Glutamatergic neuron (in vitro differentiated cells): ENCODE results near the gene SELENON. TPM values are rescaled to one million over a fixed set of nuclear protein-coding genes. Genes with fewer than 3 reads are reported as not detected.

ENCODE experiments used
- DNase-seq: peaks from one replicate; pipeline ENCODE4 v3.0.0; 2022
- H3K27ac Mint-ChIP-seq: one replicate; pipeline ENCODE4 v1.8.0; 2020; ENCODE audit warnings: mild to moderate bottlenecking, mixed read lengths, inconsistent platforms; ENCODE audit not compliant: unreplicated experiment
- H3K27me3 Mint-ChIP-seq: one replicate; pipeline ENCODE4 v1.8.0; 2020; ENCODE audit warnings: mild to moderate bottlenecking, moderate library complexity, mixed read lengths, inconsistent platforms; ENCODE audit not compliant: unreplicated experiment
- H3K36me3 Mint-ChIP-seq: one replicate; pipeline ENCODE4 v1.8.0; 2020; ENCODE audit warnings: mild to moderate bottlenecking, mixed read lengths, inconsistent platforms; ENCODE audit not compliant: unreplicated experiment
- H3K4me1 Mint-ChIP-seq: one replicate; pipeline ENCODE4 v1.8.0; 2020; ENCODE audit warnings: mild to moderate bottlenecking, low read depth, mixed read lengths, inconsistent platforms; ENCODE audit not compliant: unreplicated experiment
- H3K4me3 Mint-ChIP-seq: one replicate; pipeline ENCODE4 v1.8.0; 2020; ENCODE audit warnings: mild to moderate bottlenecking, mixed read lengths, inconsistent platforms; ENCODE audit not compliant: unreplicated experiment
- H3K9me3 Mint-ChIP-seq: one replicate; pipeline ENCODE4 v1.8.0; 2020; ENCODE audit warnings: mild to moderate bottlenecking, moderate library complexity, mixed read lengths, inconsistent platforms; ENCODE audit not compliant: unreplicated experiment
- CTCF ChIP-seq: fragments of 200-600 bp; sonication (generic); IDR thresholded peaks from one replicate; pipeline ENCODE4 v1.5.0; 2021; ENCODE audit not compliant: partially characterized antibody, unreplicated experiment
- total RNA-seq: library from RNA; stranded (reverse); fragmentation: NEBNext Ultra II Directional; extraction: Animal tissue kit (Norgen Biotek cat#: 25700); gene quantifications from one replicate; pipeline ENCODE4 v1.2.1, GENCODE V29; 2021; ENCODE audit not compliant: unreplicated experiment

Gene SELENON
- total RNA-seq, 1 donor from 2014 or later: 79.8 TPM

GRCh38 chr1:25843483-25843882, 43.5 kb downstream of the SELENON start:
- no peaks in the 10 kb centered on the region for H3K9me3 Mint-ChIP-seq
- no peak for DNase-seq
- H3K4me3 Mint-ChIP-seq: no peak overlapping the region
- H3K27ac Mint-ChIP-seq: no peak overlapping the region
- H3K4me1 Mint-ChIP-seq: no peaks in the 10 kb centered on the region
- TF ChIP-seq CTCF: no peak
- H3K36me3 Mint-ChIP-seq: no peaks in the 10 kb centered on the region
- peaks cover 2% of the 10 kb centered on the region for H3K27me3 Mint-ChIP-seq

GRCh38 chr1:25844536-25845337, 44.7 kb downstream of the SELENON start:
- Mint-ChIP-seq H3K9me3 (no peaks in the 10 kb centered on the region), H3K27ac (no peak overlapping the region), H3K4me1 (no peaks in the 10 kb centered on the region), H3K36me3 (no peaks in the 10 kb centered on the region), H3K4me3 (no peak overlapping the region), H3K27me3 (peaks cover 2% of the 10 kb centered on the region)
- no peak for DNase-seq
- no peak for TF ChIP-seq CTCF

- H3K36me3 Mint-ChIP-seq: no peaks in the 10 kb centered on the region
- peaks cover 2% of the 10 kb centered on the region for H3K27me3 Mint-ChIP-seq
- no peak overlapping the region for H3K4me3 Mint-ChIP-seq
- no peaks in the 10 kb centered on the region for H3K4me1 Mint-ChIP-seq
- DNase-seq: no peak
- no peak for TF ChIP-seq CTCF
- H3K27ac Mint-ChIP-seq: no peak overlapping the region
- H3K9me3 Mint-ChIP-seq: no peaks in the 10 kb centered on the region
Observed at GRCh38 chr1:25845664-25846063, 45.7 kb downstream of the SELENON start.

- H3K9me3 Mint-ChIP-seq: no peaks in the 10 kb centered on the region
- no peak for TF ChIP-seq CTCF
- H3K27ac Mint-ChIP-seq: no peak overlapping the region
- H3K4me1 Mint-ChIP-seq: no peaks in the 10 kb centered on the region
- no peak overlapping the region for H3K4me3 Mint-ChIP-seq
- no peaks in the 10 kb centered on the region for H3K36me3 Mint-ChIP-seq
- H3K27me3 Mint-ChIP-seq: peaks cover 4% of the 10 kb centered on the region
- no peak for DNase-seq
Observed at GRCh38 chr1:25847929-25848328, 47.9 kb downstream of the SELENON start.

GRCh38 chr1:25848531-25848930, 48.5 kb downstream of the SELENON start:
- no peaks in the 10 kb centered on the region for H3K36me3 Mint-ChIP-seq
- H3K4me1 Mint-ChIP-seq: no peaks in the 10 kb centered on the region
- no peak for TF ChIP-seq CTCF
- no peak for DNase-seq
- H3K27me3 Mint-ChIP-seq: peaks cover 3% of the 10 kb centered on the region
- H3K27ac Mint-ChIP-seq: no peak overlapping the region
- H3K9me3 Mint-ChIP-seq: no peaks in the 10 kb centered on the region
- no peak overlapping the region for H3K4me3 Mint-ChIP-seq
